ENCODE results near the gene XKRX.

DNA sequence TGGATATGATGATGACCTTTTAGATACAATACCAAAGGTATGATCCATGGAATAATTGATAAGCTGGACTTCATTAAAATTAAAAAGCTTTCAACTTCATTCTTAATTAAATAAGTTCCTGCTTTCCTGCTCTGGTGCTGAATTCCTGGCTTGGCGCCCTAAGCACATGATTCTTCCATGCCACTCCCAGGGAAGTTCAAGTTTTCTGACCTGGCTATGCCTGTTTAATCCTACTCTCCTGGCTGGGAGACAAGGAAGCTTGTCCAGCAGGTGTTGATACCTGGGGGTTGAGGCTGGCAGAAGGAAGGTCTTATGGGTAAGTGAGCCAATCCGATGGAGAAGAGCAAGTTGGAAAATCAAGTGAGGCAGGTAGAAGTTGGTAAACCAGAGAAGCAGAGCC is 24.3 kb downstream of the XKRX start:
- TF ChIP-seq, protein P1, sequence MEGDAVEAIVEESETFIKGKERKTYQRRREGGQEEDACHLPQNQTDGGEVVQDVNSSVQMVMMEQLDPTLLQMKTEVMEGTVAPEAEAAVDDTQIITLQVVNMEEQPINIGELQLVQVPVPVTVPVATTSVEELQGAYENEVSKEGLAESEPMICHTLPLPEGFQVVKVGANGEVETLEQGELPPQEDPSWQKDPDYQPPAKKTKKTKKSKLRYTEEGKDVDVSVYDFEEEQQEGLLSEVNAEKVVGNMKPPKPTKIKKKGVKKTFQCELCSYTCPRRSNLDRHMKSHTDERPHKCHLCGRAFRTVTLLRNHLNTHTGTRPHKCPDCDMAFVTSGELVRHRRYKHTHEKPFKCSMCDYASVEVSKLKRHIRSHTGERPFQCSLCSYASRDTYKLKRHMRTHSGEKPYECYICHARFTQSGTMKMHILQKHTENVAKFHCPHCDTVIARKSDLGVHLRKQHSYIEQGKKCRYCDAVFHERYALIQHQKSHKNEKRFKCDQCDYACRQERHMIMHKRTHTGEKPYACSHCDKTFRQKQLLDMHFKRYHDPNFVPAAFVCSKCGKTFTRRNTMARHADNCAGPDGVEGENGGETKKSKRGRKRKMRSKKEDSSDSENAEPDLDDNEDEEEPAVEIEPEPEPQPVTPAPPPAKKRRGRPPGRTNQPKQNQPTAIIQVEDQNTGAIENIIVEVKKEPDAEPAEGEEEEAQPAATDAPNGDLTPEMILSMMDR (IDR thresholded peaks at IDR 0.05 in 4 of 5, conservative IDR thresholded peaks at IDR 0.05 in 1 of 5): no peak
- TF ChIP-seq POLR2A (IDR thresholded peaks at IDR 0.05): no peak

Data from gastrocnemius medialis (tissue), 4 donors.